Measurements from ENCODE around the gene PAX3.

Gene PAX3

DNA sequence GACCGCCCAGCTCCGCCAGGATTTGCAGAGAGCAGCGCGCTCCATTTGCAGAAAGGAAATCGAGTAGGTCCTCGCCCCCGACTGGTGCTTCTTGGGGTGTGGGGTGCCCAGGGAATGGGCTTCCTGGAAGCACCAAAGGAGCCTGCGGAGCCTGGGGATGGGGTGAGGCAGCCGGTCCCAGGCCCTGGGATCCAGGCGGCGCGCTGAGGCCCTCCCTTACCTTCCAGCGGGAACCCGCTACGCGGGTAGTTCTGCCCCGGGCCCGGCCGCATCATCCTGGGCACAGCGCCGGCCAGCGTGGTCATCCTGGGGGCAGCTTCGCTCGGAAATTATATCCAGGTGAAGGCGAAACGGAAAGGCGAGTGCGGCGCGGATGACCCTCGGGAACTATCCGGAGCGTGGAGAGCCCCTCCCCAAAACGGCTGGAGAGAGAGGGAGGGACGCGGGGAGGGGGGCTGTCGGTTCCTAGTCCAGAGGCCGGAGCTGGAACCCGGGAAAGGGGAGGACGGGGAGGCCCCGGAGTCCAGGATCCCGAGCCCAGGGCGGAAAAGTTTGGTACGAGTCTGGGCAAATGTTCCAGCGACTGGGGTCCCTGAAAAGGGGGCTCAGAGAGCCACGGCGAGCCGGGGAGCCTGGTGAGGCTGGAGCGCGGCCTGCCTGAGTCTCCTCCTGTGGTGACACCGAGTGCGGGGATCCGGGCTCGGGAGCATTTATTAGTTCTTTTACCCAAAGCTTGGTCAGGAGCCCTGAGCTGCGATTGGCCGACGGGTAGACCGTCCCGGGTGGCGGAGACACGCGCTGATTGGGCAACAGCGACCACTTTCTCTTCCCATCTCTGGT, at the start of gene PAX3:
TSS of gene PAX3 (minus strand) at position 688 of the 840 bp plus-strand sequence. CDS start at position 305, 383 bp downstream.
- FAIRE-seq, result no peak
- no peak for DNase-seq (ENCODE audit: insufficient read length, low spot score)

DNA sequence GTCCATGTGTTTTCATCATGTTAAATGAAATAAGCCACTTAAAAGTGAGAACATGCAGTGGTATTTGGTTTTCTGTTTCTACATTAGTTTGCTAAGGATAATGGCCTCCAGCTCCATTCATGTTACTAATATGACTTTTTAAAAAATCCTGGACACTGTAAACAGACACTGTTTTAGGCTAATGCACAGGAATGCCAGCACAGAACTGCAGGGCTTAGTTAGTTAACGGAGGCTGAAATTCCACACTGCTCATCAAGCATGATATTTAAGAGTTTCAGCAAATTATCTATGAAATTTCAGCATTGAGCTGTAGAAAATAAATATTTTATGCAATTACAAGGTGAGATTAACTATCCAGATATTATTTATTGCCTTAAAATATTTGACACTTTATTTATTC, 42.5 kb upstream of the PAX3 start:
- FAIRE-seq, result no peak

DNA sequence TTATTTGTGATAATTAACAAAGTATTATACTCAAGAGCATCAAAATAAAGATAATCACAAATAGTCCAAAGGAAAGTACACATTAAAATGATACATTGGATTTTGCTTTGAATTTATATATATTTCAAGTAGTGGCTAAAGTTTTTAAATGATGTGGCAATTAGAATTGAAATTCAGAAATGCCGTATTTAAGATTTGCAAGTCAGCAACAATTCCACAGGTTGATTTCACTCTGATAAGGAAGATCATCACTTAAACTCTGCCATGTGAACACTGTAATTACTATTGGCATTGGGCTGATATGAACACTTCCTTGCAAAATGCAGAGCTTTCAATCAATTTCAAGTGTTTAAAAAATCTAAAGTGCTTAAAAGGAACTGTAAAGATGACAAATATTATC, 39.6 kb upstream of the PAX3 start:
- FAIRE-seq (no peak), DNase-seq (ENCODE audit: insufficient read length, low spot score) (no peak)

More for the DNA sequence above, 42.5 kb upstream of the PAX3 start:
- no peak for DNase-seq (ENCODE audit: insufficient read length, low spot score)

DNA sequence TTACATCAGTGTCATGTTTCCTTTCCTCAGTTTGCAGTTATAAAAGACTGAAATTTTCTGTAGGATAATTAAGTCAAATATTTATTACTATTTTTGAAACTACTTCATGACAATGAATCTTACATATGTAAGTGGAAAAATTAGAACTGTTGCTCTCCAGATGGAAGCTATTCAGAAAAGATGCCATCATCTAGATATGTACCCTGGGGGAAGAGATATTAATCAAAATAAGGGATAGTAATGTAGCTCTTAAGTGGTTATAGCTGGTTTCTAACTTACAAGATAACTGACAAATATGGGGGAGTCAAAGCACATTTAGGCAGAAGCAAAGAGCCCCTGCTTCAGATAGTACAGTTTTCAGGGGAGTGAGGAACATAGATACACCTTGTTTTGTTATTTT, 38.1 kb upstream of the PAX3 start:
- DNase-seq (ENCODE audit: insufficient read length, low spot score), result no peak
- FAIRE-seq, result no peak

DNA sequence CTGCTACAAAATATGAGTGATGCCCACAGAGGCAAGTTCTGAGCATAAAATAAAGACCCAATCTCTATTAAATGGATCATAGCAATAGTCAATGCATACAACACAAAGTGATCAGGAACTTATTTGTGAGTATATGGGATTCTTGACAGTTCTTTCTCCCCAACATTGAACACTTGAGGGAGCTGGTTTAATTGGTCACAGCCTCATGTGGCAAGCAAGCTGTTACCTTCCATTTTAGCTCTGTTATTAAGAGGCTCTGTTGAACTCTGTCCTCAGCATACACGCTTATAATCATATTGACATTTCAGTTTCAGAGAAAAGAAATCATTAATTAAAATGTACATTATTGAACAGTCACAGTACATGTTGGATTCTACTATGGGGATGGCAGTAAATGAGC, 37.6 kb upstream of the PAX3 start:
- FAIRE-seq, result no peak
- DNase-seq (ENCODE audit: insufficient read length, low spot score), result no peak

DNA sequence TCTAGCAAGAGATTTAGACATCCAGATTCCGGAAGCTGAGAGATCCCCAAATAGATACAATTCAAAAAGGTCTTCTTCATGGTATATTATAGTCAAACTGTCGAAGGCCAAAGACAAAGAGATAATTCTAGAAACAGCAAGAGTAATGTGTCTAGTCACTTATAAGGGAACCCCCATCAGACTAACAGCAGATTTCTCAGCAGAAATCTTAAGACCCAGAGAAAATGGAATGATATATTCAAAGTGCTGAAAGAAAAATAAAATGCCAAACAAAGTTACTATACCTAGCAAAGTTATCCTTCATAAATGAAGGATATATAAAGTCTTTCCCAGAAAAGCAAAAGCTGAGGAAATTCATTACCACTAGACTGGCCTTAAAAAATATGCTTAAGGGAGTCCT, 36.1 kb upstream of the PAX3 start:
- FAIRE-seq (no peak), DNase-seq (ENCODE audit: insufficient read length, low spot score) (no peak)

DNA sequence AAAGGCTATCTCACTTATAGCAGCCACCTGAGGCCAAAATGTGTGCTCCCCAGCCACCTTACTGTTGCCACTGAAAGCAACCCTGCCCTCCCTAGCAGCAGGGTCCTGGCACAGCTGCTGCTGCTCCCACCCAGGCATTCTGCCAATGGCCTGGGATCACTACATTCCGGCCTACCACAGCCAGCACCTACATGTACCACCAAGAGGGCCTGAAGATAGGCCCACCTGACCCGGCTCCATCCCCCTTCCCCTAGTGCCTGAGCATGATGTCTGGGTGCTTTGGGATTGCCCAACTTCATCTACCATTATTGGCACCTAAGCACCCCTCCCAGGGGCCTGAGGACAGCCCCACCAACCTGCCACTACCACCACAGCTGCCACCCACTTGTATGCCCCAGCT, 34.6 kb upstream of the PAX3 start:
- no peak for DNase-seq (ENCODE audit: insufficient read length, low spot score)
- no peak for FAIRE-seq

DNA sequence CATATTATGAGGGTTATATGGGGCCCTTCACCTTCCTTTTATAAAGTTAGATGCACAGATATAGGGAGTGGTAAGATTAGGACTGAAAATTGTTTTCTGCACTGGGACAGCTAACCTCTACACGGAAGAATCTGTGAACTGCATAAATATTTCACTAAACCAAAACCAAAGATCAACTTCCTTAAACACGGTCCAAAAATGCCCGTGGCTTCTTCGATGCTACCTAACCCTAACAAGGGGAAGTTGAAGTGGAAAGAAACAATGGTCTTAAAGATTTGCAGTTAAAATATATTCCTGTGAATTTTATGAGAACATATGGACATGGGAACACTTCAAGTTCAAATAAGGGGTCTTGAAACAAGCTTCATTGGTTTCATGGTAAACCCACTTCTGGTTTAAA, 33.3 kb upstream of the PAX3 start:
- FAIRE-seq, result no peak

DNA sequence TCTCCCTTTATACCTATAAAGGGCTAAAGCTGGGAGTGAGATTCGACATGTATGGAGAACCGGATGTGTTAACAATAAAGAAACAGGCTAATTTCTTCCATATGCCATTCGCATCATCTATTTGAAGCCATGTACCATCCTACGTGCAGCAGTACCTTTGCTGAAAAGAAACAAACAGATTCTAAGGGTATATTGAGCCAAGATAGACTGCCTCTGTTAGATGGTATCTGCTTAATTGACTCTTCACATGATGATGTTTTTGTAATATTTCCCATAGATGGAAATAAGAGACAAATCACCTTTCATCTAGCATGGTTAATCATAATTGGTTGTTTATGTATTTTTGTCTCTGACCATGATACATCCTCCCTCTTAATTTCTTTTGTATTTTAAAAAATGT, 32.1 kb upstream of the PAX3 start:
- FAIRE-seq (no peak), DNase-seq (ENCODE audit: insufficient read length, low spot score) (no peak)

More for the DNA sequence above, 33.3 kb upstream of the PAX3 start:
- no peak for DNase-seq (ENCODE audit: insufficient read length, low spot score)

DNA sequence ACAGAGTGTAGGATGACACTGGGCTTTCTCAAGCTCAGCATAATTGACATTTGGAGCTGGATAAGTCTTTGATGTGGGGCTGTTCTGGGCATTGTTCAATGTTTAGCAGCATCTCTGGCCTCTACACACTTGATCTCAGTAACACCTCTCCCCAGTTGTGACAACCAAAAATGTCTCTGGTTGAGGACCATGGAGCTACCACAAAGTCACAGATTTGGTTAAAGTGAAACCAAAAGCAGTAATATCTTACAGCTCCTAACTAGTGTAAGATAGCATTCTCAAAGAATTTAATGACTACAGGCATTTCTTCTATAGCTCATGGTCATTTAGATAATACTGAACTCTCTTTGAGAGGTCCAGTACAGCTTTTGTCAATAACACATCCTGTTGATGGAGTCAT, 23.4 kb upstream of the PAX3 start:
- FAIRE-seq (no peak), DNase-seq (ENCODE audit: insufficient read length, low spot score) (no peak)

DNA sequence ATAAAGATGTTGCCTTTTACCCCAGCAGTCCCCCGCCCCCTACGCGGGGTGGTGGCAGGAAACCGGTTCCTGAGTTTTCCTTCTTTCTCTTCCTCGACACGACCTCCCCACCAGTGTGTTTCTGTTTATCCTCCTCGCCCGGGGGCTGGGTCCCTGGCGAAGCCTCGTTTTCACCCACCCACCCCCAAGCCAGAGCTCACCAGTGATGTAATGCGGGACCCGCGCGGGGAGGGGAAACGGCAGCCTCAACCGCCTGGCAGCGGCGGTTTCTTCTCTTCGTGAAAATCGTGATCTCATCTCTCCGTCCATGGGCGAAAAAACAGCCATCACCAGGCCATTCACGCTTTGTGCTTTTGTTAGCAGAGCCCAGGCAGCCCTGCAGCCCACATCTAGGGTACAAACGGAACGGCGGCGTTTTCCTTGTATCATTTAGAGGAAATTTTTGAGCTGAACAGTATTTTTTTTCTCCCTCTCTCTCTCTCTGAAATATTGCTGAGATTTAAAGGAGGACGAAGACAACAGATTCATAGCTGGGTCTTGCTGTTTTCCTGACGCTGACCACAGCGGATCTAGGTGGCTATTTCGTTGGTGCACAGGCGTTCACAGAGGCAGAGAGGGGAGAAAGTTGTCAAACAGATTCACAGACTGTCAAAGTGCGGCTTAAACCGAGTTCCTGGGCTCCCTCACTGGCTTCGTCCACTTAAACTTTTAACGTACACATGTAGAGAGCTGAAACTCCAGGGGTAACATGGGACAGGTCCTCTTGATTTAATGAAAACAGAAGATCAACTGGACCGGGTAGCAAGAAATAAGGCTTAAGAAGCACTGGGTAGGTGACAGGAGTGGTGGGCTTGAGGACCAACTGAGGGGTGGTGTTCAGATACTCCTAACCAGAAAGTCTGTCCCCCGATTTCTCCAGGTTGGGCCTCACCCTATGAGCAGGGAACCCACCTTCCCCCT, 21.9 kb upstream of the PAX3 start:
- no peak for DNase-seq (ENCODE audit: insufficient read length, low spot score)
- FAIRE-seq, result no peak

DNA sequence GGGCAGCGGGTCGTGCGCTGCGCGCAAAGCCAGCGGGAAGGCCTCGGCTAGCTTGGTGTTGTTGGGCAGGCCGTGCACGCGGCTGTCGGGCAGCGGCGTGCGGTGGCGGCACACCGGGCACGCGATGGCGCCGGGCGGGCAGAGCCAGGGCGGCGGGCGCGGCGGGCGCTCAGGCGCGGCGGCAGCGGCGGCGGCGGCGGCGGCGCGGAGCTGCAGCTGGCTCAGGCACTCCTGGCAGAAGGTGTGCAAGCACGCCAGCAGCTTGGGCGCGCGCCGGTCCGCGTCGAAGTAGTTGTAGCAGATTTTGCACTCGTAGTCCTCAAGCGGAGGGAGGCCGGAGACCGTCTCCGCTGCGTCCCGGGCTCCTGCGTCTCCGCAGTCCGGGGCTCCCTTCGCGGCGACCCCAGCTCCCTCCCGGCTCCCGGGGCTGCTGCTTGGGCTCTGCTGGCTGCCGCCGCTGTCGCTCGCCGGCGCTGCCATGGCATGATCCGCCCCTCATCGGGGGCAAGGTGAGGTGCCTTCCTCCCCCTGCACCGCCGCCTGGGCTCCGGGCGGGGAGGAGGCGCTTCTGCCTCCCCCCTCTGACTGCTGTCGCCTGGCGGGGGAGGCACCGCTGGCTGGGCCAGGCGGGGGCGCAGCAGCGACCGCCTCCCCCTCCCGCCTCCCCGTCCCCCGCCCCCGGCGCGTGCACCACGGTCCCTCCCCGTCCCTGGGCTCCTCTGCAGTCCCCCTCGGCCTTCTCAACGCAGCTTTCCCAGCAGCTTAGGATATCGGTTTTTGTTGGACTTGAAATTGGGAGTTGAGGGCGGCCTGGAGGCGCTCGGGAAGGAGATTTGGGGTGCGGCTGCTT, 21.0 kb upstream of the PAX3 start:
- DNase-seq (ENCODE audit: insufficient read length, low spot score), result no peak
- FAIRE-seq, result no peak

DNA sequence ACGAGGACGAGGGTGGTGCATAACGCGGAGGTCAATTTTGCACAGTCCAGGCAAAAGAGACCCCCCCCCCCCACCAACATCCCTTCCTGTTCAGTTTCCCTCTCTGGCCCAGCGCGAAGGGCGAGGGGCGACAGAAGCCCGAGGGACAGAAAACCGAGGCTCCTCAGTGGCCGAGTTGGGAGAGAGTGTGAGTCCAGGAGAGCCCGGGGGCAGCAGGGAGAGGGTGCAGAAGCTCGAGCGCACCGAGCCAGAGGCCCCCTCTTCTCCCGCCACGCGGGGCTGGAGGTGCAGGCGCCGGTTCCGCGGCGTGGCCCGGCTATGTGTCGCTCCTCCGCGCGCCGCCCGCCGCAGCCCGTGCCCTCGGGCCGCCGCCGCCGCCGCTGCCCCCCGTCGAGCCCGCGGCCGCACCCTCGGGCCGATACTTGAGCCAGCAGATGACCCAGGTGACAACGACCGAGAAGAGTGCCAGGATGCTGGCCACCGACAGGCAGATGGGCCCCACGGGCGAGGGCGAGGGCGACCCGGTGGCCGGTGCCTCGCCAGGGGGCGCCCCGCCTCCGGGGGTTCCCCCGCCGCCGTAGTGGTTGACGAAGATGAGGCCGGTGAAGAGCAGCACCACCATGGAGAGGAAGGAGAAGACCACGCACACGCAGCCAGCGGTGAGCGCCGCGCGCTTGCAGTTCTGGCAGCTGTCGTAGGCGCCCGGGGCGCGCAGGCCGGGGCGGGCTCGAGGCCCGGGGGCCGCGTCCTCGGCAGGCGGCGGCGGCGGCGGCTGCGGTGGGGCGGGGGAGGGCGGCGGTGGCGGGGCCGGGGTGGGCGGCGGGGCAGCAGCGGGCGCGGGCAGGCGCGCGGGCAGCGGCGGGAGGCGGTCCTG, 20.2 kb upstream of the PAX3 start:
- no peak for FAIRE-seq
- no peak for DNase-seq (ENCODE audit: insufficient read length, low spot score)

DNA sequence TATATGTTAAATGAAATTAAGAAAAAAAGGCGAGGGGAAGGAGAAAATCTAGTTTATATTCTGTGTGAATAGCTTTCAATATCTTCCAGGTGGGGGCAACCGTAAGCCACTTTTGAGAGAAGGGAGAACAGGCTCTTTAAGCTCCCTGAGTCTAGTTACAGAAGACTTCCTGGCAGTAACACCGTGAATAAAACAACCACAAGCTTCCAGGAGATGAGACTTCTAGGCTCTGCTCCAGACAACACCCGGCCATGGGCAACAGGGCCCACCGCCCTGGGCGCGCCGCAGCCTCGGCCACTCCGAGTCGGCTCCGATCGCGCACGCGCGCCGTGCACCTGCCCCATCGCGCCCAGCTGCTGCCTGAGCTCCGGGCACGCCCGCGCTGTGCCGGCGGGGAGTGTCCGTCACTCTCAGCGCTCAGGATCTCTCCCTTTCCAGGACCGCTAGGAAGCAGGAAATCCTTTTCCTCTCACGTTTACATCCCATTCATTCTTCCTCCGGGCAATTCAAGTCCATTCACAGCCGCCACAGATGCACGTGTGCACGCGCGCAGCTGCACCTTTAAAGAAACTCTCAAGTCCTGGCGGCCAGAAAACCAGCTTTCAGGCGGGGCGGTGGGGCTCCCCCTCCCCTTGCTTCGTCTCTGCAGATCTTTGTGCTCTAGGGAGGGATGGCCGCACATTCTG, 19.4 kb upstream of the PAX3 start:
- DNase-seq (ENCODE audit: insufficient read length, low spot score) (peak; percentile 63), FAIRE-seq (peak; percentile 63)

DNA sequence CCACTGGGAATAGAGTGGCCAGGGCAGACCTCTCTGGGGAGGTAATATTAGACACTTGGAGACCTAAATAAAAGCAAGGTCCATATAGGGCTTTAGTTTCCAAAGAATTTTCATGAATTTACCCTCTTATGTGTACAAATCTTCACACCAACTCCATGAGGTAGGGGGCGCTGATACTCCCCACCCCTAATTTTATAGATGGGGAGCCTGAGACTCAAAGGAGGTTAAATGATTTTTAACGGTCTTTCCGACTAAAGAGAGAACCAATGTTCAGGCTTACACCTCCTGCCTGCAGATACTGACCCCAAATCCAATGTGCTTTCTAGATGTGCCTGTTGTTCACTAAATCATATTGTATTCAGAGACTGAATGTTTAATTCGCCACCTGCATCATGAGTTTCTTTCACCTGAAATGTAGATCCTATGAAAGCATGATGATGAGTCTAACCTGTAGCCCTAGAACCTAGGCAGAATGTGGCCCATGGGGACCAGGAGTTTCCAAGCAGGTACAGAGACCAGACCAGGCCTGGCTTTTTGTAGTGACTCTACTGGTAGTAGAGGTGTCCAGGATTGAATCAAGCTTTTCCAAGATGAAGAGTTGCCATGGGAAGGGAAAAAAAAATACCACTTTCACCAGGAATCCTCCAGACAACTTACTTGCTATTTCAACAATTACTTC, 16.8 kb upstream of the PAX3 start:
- FAIRE-seq, result no peak
- DNase-seq (ENCODE audit: insufficient read length, low spot score), result no peak

DNA sequence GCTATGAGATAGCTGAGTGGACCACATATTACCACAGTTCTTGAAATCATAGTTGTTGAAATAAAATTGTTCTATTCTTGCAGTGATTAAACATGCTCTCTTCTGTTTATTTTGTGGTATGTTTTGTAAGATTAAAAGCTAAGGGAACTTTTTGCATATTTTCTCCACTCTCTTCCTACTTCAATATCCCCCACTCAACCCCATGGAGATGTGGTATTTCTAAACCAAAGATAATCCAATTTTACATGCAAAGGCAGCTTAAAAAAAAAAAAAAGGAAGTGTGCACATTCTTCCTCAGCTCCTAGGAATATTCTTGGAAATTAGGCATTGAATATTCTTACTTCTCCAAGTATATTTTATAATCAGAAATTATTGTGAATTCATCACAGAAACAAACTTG, 15.0 kb upstream of the PAX3 start:
- DNase-seq (ENCODE audit: insufficient read length, low spot score) (no peak), FAIRE-seq (no peak)

DNA sequence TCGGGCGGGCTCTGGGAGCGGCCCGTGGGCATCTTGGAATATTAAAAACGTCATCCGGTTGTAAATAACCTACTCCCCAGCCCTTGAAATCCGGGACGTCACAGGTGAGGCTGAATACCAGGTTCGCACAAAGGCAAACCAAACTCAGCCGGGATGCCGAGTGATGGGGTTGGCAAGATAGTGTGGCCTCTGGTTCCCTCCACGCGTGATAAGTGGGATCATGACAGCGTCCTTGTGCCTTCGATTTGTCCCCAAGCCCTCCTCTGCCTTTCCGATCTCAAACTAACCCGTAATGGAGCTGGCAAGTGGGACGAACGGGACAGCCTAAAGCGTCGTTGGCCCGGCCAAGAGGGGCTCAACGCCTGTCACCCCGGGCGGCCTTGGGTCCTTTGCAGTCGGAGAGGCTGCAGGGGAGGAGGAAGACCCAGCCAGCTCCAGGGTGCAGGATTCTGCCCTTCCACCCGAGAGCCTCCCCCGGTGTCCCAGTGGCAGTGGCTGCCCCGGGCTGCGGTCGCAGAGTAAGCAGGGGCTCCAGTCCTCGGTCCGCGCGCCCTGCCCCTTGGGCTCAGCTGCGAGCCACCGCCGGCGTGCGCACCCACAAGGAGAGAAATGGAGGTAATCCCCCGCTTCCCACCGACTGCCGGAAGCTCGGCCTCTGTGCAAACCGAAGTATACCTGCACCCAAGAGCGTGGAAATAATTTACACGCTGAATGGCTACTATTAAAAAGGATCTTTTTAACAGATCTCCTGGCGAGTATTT, 13.4 kb upstream of the PAX3 start:
- DNase-seq (ENCODE audit: insufficient read length, low spot score) (no peak), FAIRE-seq (no peak)

All from HTR-8/SVneo (cell line).